ENCODE results near the gene TCN2. TPM values are rescaled to one million over a fixed set of nuclear protein-coding genes. Genes with fewer than 3 reads are reported as not detected.
"Not testable (repeated sequence)": the region's sequence is repeated elsewhere in the genome, so short reads cannot be mapped to it uniquely, and the experiment has no call there.

Gene TCN2
- total RNA-seq, 1 donor: 18.8 TPM

DNA sequence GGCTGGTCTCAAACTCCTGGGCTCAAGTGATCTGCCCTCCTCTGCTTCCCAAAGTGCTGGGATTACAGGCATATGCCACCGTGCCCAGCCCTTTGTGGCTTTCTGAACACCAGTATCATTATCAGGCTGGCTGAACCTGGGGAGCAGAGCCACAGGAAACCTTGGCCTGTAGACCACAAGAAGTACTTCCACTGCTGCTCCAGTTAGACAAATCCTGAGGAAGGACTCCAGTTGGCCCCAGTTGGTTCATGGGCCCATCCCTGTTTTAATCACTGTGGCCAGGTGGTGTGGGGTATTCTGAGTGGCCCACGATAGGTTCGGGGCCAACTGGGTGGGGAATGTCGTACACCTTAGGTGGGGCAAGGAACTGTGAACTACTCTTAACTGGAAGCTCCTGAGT, 66.2 kb downstream of the TCN2 start:
- no peaks in the 10 kb centered on the region for H3K79me2 ChIP-seq (ENCODE audit: insufficient read depth, low read length)
- H3K27me3 ChIP-seq (ENCODE audit: insufficient read depth, low read length): peaks cover 14% of the 10 kb centered on the region
- H3K36me3 ChIP-seq (ENCODE audit: insufficient read depth, low read length): no peaks in the 10 kb centered on the region
- TF ChIP-seq, protein P1, sequence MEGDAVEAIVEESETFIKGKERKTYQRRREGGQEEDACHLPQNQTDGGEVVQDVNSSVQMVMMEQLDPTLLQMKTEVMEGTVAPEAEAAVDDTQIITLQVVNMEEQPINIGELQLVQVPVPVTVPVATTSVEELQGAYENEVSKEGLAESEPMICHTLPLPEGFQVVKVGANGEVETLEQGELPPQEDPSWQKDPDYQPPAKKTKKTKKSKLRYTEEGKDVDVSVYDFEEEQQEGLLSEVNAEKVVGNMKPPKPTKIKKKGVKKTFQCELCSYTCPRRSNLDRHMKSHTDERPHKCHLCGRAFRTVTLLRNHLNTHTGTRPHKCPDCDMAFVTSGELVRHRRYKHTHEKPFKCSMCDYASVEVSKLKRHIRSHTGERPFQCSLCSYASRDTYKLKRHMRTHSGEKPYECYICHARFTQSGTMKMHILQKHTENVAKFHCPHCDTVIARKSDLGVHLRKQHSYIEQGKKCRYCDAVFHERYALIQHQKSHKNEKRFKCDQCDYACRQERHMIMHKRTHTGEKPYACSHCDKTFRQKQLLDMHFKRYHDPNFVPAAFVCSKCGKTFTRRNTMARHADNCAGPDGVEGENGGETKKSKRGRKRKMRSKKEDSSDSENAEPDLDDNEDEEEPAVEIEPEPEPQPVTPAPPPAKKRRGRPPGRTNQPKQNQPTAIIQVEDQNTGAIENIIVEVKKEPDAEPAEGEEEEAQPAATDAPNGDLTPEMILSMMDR (IDR thresholded peaks at IDR 0.05; ENCODE audit: extremely low read depth, low read depth, low read length): no peak
- H2AFZ ChIP-seq (ENCODE audit: low read length): no peak overlapping the region
- H3K27ac ChIP-seq (ENCODE audit: low read depth, low read length): no peak overlapping the region
- no peak overlapping the region for H3K4me3 ChIP-seq (ENCODE audit: insufficient read depth, low read length)
- peaks cover 6% of the 10 kb centered on the region for H3K4me1 ChIP-seq (ENCODE audit: insufficient read depth, low read length)
- no peak overlapping the region for H3K4me2 ChIP-seq (ENCODE audit: insufficient read depth, low read length)
- H3K9me3 ChIP-seq (ENCODE audit: low read depth, low read length): no peaks in the 10 kb centered on the region
- DNase-seq (ENCODE audit: insufficient read length, low spot score, missing footprints): no peak
- H4K20me1 ChIP-seq (ENCODE audit: insufficient read depth, low read length): no peaks in the 10 kb centered on the region

DNA sequence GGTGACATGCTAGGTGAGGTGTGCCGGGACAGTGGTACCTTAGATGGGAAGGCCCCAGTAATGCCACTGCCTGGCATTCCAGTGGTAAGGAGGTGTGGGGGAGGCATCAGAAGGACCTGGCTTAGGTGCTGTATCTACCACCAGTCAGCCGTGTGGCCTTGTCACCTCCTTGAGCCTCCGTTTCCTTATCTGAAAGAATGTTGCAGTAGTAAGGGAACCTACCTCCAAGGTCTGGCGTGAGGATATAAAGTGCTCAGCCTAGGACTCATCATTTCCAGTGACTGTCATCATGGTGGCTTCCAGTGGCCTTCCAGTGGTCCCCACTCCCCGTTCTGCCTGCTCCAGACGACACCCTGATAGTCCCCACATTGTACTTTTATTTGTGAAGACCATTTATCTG, 67.5 kb downstream of the TCN2 start:
- Histone ChIP-seq H3K4me2 (ENCODE audit: insufficient read depth, low read length) (no peak overlapping the region), H2AFZ (ENCODE audit: low read length) (no peak overlapping the region), H3K9me3 (ENCODE audit: low read depth, low read length) (no peaks in the 10 kb centered on the region), H3K4me1 (ENCODE audit: insufficient read depth, low read length) (no peaks in the 10 kb centered on the region), H3K36me3 (ENCODE audit: insufficient read depth, low read length) (no peaks in the 10 kb centered on the region), H4K20me1 (ENCODE audit: insufficient read depth, low read length) (no peaks in the 10 kb centered on the region), H3K4me3 (ENCODE audit: insufficient read depth, low read length) (no peak overlapping the region), H3K27me3 (ENCODE audit: insufficient read depth, low read length) (peaks cover 18% of the 10 kb centered on the region), H3K79me2 (ENCODE audit: insufficient read depth, low read length) (no peaks in the 10 kb centered on the region), H3K27ac (ENCODE audit: low read depth, low read length) (no peak overlapping the region)
- TF ChIP-seq, protein P1 (IDR thresholded peaks at IDR 0.05; ENCODE audit: extremely low read depth, low read depth, low read length): no peak
- DNase-seq (ENCODE audit: insufficient read length, low spot score, missing footprints): no peak

DNA sequence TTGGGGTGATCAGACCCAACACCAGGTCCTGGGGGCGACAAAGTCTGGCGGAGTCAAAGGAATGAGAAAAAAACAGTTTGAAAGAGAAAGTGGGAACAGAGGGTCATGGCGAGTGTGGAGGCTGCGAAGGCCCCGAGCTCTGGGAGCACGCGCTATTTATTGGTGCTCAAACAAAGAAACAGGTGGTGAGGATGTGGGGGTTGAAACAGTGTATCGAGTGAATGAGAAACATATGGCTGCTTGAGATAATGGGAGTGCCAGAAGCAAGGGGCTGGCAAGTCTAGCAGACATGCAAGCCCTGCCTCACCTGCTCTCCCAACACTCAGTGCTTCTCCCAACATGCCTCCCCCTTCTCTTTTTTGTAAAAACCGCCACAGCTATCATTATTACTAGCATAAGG, 68.5 kb downstream of the TCN2 start:
- Histone ChIP-seq H3K27ac (ENCODE audit: low read depth, low read length) (no peak overlapping the region), H3K4me3 (ENCODE audit: insufficient read depth, low read length) (no peak overlapping the region), H3K27me3 (ENCODE audit: insufficient read depth, low read length) (peaks cover 18% of the 10 kb centered on the region), H3K79me2 (ENCODE audit: insufficient read depth, low read length) (no peaks in the 10 kb centered on the region), H3K4me1 (ENCODE audit: insufficient read depth, low read length) (no peaks in the 10 kb centered on the region), H3K36me3 (ENCODE audit: insufficient read depth, low read length) (no peaks in the 10 kb centered on the region), H3K4me2 (ENCODE audit: insufficient read depth, low read length) (no peak overlapping the region), H4K20me1 (ENCODE audit: insufficient read depth, low read length) (no peaks in the 10 kb centered on the region), H3K9me3 (ENCODE audit: low read depth, low read length) (no peaks in the 10 kb centered on the region), H2AFZ (ENCODE audit: low read length) (no peak overlapping the region)
- DNase-seq (ENCODE audit: insufficient read length, low spot score, missing footprints): no peak
- TF ChIP-seq, protein P1 (IDR thresholded peaks at IDR 0.05; ENCODE audit: extremely low read depth, low read depth, low read length): no peak

DNA sequence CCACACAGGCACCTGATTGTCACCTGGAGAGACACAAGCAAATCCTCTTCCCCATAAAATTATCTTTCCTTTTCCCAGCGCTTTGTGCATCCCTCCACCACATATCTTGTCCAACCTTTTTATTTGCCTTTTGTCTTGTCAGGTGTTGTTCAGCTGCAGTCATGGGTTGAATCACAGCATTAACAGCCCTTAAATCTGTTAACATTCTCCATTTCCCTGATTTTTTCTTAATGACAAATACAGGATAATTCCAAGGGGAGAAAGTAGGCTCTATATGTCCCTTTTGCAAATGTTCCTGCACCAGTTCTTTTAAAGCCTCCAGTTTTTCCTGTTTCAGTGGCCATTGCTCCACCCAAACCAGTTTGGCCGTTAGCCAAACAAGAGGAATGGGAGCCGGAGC, 69.6 kb downstream of the TCN2 start:
- H3K4me1 ChIP-seq (ENCODE audit: insufficient read depth, low read length); H3K79me2 ChIP-seq (ENCODE audit: insufficient read depth, low read length); H3K36me3 ChIP-seq (ENCODE audit: insufficient read depth, low read length); H3K4me3 ChIP-seq (ENCODE audit: insufficient read depth, low read length); H3K27ac ChIP-seq (ENCODE audit: low read depth, low read length); H3K9me3 ChIP-seq (ENCODE audit: low read depth, low read length); DNase-seq (ENCODE audit: insufficient read length, low spot score, missing footprints); H4K20me1 ChIP-seq (ENCODE audit: insufficient read depth, low read length); H3K4me2 ChIP-seq (ENCODE audit: insufficient read depth, low read length); H2AFZ ChIP-seq (ENCODE audit: low read length): not testable (repeated sequence)
- H3K27me3 ChIP-seq (ENCODE audit: insufficient read depth, low read length): peaks cover 18% of the 10 kb centered on the region

Other genes with a start within 250 kb of the TCN2 start
- 20.6 and 23.6 TPM in 2 replicates for gene RNF215, start 219.8 kb upstream of the TCN2 start, total RNA-seq
- gene SEC14L2, start 210.2 kb upstream of the TCN2 start, total RNA-seq: 16.6 and 19.2 TPM in 2 replicates
- 5.3 and 6.9 TPM in 2 replicates for gene MTFP1, start 181.4 kb upstream of the TCN2 start, total RNA-seq
- not detected in 2 replicates for gene SEC14L3, start 135.2 kb upstream of the TCN2 start, total RNA-seq
- gene SEC14L4, start 101.5 kb upstream of the TCN2 start, total RNA-seq: under 0.01 TPM in 2 replicates
- gene SEC14L6, start 60.4 kb upstream of the TCN2 start, total RNA-seq: not detected in 2 replicates
- gene GAL3ST1, start 32.5 kb upstream of the TCN2 start, total RNA-seq: not detected in 2 replicates
- gene PES1, start 15.3 kb upstream of the TCN2 start, total RNA-seq: 61.6 and 64.8 TPM in 2 replicates
- gene SLC35E4, start 28.6 kb downstream of the TCN2 start, total RNA-seq: 13.0 TPM in 2 replicates
- 14.1 and 17.1 TPM in 2 replicates for gene DUSP18, start 60.7 kb downstream of the TCN2 start, total RNA-seq
- 4.3 and 6.8 TPM in 2 replicates for gene OSBP2, start 87.7 kb downstream of the TCN2 start, total RNA-seq

All from osteoblast (primary cell).